Measurements from ENCODE around the gene NOTCH4.

The NOTCH4 gene

GRCh38 chr6:32163559-32164258 lies 60.2 kb downstream of the NOTCH4 start:
- no peak for DNase-seq (ENCODE audit: low read depth)

GRCh38 chr6:32158052-32158451 lies 65.8 kb downstream of the NOTCH4 start:
- no peak for DNase-seq (ENCODE audit: low read depth)

GRCh38 chr6:32156891-32157290 lies 67.0 kb downstream of the NOTCH4 start:
- DNase-seq (ENCODE audit: low read depth) = no peak

GRCh38 chr6:32154514-32155161 lies 69.2 kb downstream of the NOTCH4 start:
- no peak for DNase-seq (ENCODE audit: low read depth)

- peak; percentile 73 for DNase-seq (ENCODE audit: low read depth)
Measured at GRCh38 chr6:32153564-32154513, 70.0 kb downstream of the NOTCH4 start, which contains the start of gene PPT2. TSS of gene PPT2 (plus strand) at chr6:32154141. CDS start at chr6:32154595, 454 bp downstream.

- no peak for DNase-seq (ENCODE audit: low read depth)
Measured at GRCh38 chr6:32152769-32153563, 70.9 kb downstream of the NOTCH4 start.

- DNase-seq (ENCODE audit: low read depth) = no peak
Measured at GRCh38 chr6:32151863-32152768, 71.8 kb downstream of the NOTCH4 start, which contains the start of gene PRRT1. TSS of gene PRRT1 (minus strand) at chr6:32151939. CDS start at chr6:32151827, 112 bp downstream.

GRCh38 chr6:32151181-32151862 lies 72.5 kb downstream of the NOTCH4 start:
- no peak for DNase-seq (ENCODE audit: low read depth)

- DNase-seq (ENCODE audit: low read depth) = no peak
Measured at GRCh38 chr6:32149932-32150870, 73.7 kb downstream of the NOTCH4 start.

GRCh38 chr6:32149092-32149755 lies 74.6 kb downstream of the NOTCH4 start:
- no peak for DNase-seq (ENCODE audit: low read depth)

- no peak for DNase-seq (ENCODE audit: low read depth)
Measured at GRCh38 chr6:32148289-32149091, 75.4 kb downstream of the NOTCH4 start.

GRCh38 chr6:32147401-32148132 lies 76.3 kb downstream of the NOTCH4 start:
- no peak for DNase-seq (ENCODE audit: low read depth)

GRCh38 chr6:32146687-32147086 lies 77.2 kb downstream of the NOTCH4 start:
- no peak for DNase-seq (ENCODE audit: low read depth)

GRCh38 chr6:32146287-32146686 lies 77.6 kb downstream of the NOTCH4 start:
- DNase-seq (ENCODE audit: low read depth) = no peak
